Spleen (tissue), 7 donors: ENCODE results near the gene MROH8.

Source experiments
- CTCF ChIP-seq, 11 experiments: fragments of 200-600 bp in 7 of 11; fragments of 450-650 bp in 4 of 11; sonication (generic) in 4 of 11; IDR thresholded peaks in 8 of 11; conservative IDR thresholded peaks in 3 of 11; 1 replicate in 7 of 11; 2 replicates in 4 of 11; pipeline versions ENCODE4 v1.4.0 to v1.8.0; 2016 to 2021; ENCODE audit warnings: antibody characterized with exemption in 11 of 11, inconsistent platforms in 4 of 11, mild to moderate bottlenecking in 1 of 11
- POLR2A ChIP-seq, 3 donors: fragments of 450-650 bp; IDR thresholded peaks; one replicate each; pipeline ENCODE4 v1.5.1; 2017; ENCODE audit warnings: antibody characterized with exemption in 3 of 3, mild to moderate bottlenecking in 1 of 3
- POLR2AphosphoS5 ChIP-seq, 3 donors: sonication (generic); formaldehyde crosslinking; IDR thresholded peaks; one replicate each; pipeline ENCODE4 v1.5.1; 2017; ENCODE audit warnings: antibody characterized with exemption in 3 of 3
- donor health status: DM: no; HTN: no; CAD: no; lungs with moderate emphysema.
- donor health status: DM: no; HTN: no; CAD: no.
- donor health status: DM: no; HTN: no; CAD: no.

GRCh38 chr20:37207171-37207570 lies 27.8 kb upstream of the MROH8 start:
- TF ChIP-seq POLR2A (IDR thresholded peaks at IDR 0.05): no peak
- no peak for TF ChIP-seq POLR2AphosphoS5 (IDR thresholded peaks at IDR 0.05)
- TF ChIP-seq CTCF (IDR thresholded peaks at IDR 0.05 in 8 of 11, conservative IDR thresholded peaks at IDR 0.05 in 3 of 11): no peak
